AG10803 (cell line): Measurements from ENCODE around the gene UTP20.

ENCODE experiments used
- DNase-seq: peaks from one replicate; pipeline ENCODE4 v3.0.0; 2010; ENCODE audit warnings: low read depth
- H3K4me3 ChIP-seq: 2 replicates; pipeline ENCODE4 v1.5.1; 2011; ENCODE audit warnings: mild to moderate bottlenecking, low read length, control low read depth
- CTCF ChIP-seq: conservative IDR thresholded peaks from 2 replicates; pipeline ENCODE4 v1.5.1; 2011; ENCODE audit warnings: mild to moderate bottlenecking, low read length, control low read depth, inconsistent platforms

UTP20 gene

GRCh38 chr12:101297661-101298060 is 17.8 kb downstream of the UTP20 start:
- no peak overlapping the region for H3K4me3 ChIP-seq
- DNase-seq: peak; percentile 1
- TF ChIP-seq CTCF: no peak

- peak; percentile 33 for DNase-seq
Measured at GRCh38 chr12:101298426-101298825, 18.5 kb downstream of the UTP20 start.

GRCh38 chr12:101299346-101299745 is 19.4 kb downstream of the UTP20 start:
- no peak overlapping the region for H3K4me3 ChIP-seq
- DNase-seq: peak; percentile 1
- no peak for TF ChIP-seq CTCF

More at GRCh38 chr12:101298426-101298825, 18.5 kb downstream of the UTP20 start:
- H3K4me3 ChIP-seq: no peak overlapping the region
- no peak for TF ChIP-seq CTCF

- no peak for DNase-seq
- TF ChIP-seq CTCF: no peak
- no peak overlapping the region for H3K4me3 ChIP-seq
Measured at GRCh38 chr12:101299931-101300330, 20.0 kb downstream of the UTP20 start.

GRCh38 chr12:101302741-101303140 is 22.8 kb downstream of the UTP20 start:
- DNase-seq: no peak
- TF ChIP-seq CTCF: no peak
- H3K4me3 ChIP-seq: no peak overlapping the region

- no peak overlapping the region for H3K4me3 ChIP-seq
- no peak for TF ChIP-seq CTCF
- no peak for DNase-seq
Measured at GRCh38 chr12:101305226-101305779, 25.4 kb downstream of the UTP20 start.

- no peak for TF ChIP-seq CTCF
- no peak for DNase-seq
- no peak overlapping the region for H3K4me3 ChIP-seq
Measured at GRCh38 chr12:101305794-101306193, 25.9 kb downstream of the UTP20 start.
